HG03196 (cell line): Measurements from ENCODE around the gene C14orf119.

Experiments
- ATAC-seq: cut with Tn5 transposase; IDR thresholded peaks from one replicate; pipeline ENCODE4 v1.9.1; 2021; ENCODE audit not compliant: unreplicated experiment

C14orf119 gene, protein sequence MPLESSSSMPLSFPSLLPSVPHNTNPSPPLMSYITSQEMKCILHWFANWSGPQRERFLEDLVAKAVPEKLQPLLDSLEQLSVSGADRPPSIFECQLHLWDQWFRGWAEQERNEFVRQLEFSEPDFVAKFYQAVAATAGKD

DNA sequence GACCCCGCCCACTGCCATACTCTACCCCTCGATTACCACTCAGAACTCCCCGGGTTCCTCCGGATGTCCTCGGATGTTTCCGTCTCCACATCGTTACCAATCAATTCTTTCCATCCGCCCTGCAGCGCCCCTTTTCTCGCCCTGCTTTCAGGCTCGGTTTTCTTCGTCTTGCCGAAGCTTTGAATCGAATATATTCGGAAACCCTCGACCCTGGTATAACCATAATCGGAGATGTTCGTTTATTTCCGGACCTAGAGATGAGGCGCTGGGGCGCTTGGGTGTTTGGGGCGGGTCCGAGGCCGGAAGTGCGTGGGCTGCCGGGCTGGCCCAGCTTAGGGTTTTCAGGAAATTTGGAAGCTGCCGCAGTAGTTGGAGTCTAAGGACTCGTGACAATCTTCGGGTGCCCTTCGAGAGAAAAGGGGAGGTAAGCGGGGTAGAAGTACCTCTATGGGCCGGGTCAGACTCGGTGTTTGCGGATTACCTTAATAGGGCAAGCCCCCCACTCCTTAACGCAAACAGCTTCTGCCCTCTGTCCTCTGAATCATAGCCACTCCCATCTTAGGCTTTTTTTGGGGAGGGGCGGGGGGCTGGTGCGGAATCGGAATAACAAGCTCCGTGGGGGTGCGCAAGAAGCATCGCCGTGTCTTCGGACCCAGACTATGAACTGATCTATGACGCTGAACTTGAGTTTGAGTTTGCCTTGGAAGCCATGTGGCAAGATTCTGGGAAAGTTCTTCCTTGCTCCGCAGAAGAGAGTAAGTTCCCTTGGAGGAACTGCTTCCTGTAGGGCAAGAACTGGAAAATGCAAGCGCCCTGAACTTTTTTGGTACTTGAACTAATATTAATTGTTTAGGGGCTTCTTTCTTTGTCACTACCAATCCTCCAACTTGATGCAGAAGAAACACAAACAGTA lies at the start of gene C14orf119:
TSS of gene C14orf119 (plus strand) at position 310 of the 913 bp plus-strand sequence. CDS start 2,154 bp downstream, outside the sequence.
- peak; percentile 84 for ATAC-seq

DNA sequence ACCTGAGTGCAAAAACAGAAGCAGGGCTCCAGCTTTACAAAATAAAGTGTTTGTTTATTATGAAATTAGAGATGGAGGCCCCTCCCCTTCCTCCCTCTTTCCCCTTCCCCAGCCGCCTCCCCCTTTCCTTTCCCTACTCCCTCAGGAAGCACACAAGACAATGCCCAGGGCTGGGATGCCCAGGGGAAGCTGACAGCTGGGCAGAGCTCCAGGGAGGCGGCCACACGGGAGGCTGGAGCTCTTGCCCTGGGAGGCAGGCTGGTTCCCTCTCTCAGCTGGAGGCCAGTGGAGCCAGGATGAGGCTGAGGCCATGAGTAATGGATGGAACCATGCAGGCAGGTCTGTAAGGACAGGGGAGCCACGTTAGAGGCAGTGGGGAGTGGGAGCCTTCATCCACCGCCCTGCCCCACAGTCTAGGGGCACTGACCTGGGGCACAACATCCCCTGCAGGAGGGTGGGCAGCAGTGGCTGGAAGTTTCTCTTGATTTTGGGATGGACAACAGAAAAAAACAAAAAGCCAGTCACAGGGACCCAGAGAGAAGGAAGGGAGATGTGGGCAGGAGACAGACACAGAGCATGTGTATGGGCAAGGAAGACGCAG lies 48.2 kb upstream of the C14orf119 start:
- no peak for ATAC-seq

DNA sequence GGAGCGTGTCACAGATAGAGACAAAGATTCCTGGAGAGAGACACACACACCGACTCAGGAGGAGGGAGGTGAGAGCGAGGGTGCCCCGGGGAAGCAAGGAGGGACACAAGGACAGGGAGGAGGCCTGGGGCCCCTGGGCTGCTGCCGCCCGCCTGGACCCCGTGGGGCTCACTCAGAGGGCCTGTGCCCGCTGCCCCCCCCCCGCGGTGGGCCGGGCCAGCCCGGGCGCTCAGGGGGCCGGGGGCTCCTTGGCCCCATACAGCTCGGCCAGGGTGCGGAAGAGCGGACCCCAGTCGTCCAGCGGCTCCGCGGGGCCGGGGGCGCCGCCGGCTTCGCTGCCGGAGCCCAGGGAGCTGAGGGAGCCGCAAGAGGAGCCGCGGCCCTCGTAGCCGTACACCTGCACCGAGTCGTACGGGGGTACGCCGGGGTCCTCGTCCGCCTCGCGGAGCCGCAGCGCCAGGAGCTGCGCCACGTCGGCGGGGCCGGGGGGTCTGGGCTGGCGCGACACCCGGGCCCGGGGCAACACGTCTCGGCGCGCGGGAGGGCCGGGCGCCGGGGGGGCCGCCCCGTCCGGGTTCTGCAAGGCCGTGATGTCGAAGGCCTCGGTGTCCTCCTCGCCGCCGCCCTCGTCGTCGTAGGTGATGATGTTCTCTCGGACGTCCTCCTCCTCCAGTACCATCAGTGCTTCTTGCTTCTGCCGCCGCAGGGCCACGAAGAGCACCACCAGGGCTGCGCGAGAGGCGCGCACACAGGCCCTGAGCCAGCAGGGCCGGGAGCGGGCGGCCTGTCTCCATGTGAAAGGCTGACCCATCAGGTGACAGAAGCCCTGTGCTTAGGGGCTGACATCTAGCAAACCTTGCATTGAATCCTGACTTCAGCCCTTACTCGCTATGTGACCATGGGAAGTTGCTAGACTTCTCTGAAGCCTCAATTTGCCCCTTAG lies 47.3 kb upstream of the C14orf119 start:
- ATAC-seq = no peak

DNA sequence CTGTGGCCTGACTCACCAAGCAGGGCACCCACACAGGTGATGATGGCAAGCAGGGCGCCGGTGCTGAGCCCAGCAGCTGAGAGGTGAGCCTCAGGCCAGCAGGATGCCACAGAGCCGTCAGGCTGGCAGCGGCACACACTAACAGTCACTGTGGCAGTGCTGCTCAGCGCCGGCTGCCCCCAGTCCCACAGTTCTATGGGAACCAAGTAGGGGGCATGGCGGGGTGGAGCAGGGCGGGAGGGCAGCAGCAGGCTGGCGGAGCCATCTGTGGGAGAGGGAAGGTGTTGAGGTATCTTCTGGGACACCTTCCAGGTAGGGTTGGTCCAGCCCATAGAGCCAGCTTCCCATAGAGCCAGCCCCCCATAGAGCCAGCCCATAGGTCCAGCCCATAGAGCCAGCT lies 46.3 kb upstream of the C14orf119 start:
- no peak for ATAC-seq

DNA sequence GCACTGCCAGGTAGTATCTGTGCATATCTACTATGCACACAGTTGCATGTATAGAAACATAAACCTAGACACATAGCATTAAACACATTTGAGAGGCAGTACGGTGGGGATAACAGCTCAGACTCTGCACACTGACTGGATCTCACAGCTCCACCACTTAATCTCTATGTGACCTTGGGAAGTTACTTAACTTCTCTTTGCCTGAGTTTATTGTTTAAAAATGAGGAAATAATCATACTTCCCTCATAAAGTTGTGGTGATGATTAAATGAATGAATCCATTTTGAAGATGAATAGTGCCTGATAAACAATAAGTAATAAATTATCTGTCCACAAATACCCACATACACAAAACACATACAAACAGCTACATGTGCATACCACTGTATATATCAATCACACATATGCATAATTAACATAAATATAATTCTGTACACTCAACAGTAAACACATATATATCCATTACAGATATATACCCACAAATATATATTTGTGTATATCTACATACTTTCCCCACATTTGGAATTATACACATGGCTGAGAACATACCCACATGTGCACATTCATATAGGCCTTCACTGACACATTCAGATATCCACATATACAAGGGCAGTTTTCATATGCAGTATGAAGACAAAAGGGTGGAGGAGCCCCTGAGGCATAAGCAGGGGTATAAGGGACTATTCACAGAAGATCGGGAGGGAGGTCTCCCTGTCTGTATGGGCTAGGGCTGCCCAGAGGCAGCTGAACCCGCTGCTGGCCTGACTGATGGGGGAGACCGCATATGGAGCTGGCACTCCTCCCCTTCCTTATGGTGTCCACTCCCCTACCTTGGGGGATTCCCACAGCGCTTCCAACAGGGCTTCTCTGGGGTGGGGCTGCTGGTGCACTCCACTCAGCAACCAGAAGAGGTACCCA lies 43.9 kb upstream of the C14orf119 start:
- no peak for ATAC-seq

DNA sequence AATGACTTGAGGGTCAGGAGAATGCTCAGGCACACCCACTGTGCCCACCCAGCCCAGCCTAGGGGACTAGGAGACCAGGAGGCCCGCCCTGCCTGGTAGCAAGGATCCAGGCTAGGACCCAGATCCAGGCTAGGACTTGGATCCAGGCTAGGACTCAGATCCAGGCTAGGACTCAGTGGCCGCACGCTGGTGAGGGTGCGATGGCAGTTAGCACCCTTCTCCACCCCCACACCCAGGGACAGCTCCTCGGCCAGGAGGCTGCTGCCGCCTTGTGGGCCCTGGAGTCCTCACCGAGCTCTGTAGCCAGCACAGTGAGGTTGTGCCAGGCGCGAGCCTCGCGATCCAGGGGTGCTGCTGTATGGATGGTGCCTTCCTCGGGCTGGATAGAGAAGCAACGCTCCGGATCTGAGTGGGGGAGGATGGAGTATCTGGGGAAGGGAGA lies 43.1 kb upstream of the C14orf119 start:
- no peak for ATAC-seq

DNA sequence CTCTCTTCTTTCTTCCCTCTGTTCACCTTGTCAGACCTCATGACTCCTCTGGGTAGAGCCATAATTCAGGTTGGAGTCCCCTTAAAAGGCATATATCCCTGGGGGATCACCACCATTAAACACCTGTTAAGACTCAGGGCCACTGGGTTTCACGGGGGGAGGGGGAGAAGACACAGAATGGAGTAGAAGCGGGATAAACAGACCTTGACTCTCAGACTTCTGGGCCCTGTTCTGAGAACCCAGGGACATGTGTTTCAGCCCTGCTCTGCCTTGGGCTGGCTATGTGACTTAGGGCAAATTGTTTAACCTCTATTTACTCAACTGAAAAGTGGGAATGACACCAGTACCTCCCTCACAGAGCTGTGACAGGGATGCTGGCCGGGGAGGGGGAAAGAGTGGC lies 42.6 kb upstream of the C14orf119 start:
- ATAC-seq = no peak

DNA sequence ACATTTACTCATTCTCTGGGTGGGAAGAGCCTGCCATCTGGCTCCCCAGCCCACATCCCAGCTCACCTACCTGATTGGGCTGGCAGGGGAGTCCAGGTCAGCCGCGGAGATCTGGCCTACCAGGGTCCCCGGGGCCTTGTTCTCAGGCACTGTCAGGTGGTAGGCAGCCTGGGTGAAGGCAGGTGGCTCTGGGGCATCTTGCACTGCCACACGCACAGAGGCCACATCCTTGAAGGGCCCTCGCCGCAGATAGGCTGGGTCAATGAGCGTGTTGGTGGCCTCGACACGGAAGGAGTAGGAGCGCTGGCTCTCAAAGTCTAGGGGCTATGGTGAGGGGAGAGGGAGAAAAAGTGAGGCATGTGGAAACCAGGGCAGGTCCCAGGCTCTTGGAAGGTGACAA lies 41.9 kb upstream of the C14orf119 start:
- no peak for ATAC-seq

DNA sequence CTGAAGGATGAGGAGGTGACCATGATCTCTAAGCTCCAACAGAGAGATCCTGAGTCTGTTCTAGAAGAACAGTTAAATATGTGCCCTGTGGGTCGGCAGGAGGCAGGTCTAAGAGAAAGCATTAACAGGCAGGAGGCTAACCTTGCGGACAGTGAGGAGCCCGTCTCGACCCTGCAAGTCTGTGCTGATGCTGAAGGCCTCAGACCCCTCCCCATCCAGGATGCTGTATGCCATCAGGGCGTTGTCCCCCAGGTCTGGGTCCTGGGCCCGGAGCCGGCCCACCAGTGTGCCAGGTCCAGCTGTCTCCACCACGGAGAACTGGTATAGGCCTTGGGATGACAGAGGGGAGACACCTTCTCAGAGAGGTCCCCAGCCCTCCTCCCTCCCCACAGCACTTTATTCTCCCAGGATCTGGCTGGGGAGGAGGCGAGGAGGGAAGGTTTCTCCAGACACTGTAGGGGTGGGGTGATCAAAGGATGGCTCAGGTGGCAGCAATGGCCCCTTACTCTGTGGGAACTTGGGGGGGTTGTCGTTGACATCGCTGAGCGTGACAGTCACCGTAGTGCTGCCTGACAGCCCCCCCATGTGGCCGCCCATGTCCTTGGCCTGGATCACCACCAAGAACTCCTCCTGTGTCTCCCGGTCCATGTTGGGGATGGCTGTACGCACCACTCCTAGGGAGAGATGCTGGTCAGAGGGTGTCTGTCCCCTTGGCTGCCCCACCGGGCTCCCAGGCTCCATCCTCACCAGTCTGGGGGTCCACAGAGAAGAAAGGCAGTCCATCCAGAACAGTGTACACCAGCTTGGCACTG lies 41.1 kb upstream of the C14orf119 start:
- no peak for ATAC-seq

DNA sequence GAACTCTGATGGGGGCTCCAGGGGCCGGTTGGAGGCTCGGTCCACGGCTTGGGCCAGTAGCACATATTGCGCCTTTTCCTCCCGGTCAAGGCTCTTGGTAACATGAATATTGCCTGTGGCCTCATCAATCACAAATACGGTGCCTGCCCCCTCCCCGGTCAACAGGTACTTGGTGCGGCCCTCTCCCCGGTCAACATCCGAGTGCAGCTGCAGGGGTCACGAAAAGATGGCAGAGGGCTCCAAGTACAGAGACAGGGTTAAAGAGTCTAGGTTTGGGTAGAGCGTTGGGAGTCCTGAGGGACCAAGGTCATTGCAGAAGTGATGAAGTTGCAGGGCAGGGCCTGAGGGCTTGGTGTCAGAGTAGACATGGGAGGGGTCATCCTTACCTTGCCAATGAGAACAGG lies 40.2 kb upstream of the C14orf119 start:
- ATAC-seq = no peak

DNA sequence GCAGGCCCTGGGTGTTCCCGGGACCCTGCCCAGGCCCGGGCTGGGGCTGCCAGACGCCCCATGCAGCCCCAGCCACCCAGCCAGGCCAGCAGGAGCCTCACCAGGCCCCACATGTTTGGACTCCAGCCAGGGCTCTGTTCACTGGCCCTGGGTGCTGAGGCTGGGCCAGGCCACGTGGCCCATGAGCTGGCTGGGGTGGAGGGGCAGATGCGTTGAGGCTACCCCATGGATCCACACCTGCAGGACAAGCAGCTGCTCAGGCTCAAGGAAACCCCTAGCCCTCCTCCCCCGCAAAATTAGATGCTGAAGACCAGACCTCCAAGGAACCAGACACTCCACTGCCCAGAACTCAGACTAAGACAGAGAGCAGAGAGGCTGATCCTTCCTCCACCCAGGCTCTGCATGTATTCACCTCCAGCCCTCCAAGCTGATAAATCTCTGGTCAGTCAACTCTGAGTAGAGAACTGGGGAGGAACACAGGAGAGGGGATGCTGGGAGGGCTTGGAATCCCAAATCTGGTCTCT lies 39.6 kb upstream of the C14orf119 start:
- no peak for ATAC-seq

DNA sequence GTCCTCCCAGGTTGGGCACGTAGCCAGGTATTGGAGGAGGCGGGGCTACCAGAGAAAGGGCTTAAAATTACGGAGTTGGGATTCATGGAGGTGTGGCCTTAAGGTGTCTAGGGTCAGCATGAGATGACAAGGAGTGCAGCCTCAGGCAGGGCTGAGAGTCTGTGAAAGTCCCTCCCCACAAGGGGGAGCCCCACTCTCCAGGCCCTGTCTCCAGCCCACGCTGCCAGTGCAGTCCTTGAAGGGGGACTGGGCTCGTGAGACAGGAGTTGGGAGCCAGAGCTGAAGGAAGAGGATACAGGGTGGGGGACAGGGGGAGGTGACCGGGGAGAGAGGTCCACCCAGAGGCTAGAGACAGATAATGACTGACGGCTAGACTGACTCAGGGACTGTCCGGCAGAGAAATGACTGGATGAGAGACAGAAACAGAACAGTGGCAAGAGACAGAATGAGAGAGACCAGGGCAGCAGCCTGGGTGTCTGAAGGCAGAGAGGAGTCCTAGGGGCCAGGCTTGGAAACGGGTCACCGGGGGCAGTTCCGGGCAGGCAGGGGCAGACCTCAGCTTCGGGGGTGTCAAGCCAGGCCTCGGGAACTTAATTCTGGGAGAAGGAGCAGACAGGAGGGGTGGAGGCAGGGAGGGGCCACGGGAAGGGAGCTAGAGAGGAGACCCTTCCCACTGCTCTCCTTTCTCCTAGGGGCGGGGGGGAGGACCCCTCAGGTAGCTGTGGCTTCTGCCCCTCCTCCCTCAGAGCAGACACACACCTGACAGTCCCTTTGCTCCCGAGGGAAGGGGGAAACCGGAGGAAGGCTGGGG lies 39.0 kb upstream of the C14orf119 start:
- ATAC-seq = peak; percentile 44

DNA sequence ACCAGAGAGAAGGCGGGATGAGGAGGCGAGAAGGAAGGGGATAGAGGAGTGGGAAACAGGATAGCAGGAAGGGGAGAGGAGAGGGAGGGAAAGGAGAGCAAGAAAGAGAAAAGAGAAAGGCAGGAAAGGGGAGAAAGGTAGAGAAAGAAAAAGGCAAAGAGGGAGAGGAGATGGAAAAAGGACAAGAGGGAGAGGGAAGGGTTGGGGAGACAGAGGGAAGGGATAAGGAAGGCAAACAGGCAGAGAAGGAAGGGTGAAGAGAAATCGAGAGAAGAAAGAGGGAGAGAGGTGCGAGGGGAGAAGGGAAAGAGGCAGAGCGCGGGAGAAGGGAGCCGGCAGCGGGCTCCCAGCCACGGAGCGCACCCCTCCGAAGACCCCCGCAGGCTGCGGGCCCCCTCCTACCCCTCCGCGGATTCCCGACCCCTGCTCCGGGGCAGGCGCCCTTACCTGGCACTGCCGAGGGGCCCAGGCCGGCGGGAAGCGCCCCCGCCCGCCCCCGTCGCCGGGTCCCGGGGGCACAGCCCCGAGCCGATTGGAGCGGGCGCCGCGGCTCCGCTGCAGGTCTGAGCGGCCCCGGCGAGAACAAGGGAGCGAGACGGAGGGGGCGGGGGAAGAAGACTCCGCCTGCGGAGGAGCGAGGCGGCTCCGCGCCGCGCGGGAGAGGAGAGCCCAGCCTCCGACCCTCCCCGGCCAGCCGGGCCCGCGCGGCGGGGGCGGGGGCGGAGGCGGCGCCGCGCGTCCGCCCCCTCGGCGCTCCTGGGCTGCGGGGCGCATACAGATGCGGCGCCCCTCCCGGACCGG lies 38.1 kb upstream of the C14orf119 start, which contains the start of gene CDH24:
TSS of gene CDH24 (minus strand) at position 565 of the 801 bp plus-strand sequence. CDS start 1,787 bp downstream, outside the sequence.
- no peak for ATAC-seq

DNA sequence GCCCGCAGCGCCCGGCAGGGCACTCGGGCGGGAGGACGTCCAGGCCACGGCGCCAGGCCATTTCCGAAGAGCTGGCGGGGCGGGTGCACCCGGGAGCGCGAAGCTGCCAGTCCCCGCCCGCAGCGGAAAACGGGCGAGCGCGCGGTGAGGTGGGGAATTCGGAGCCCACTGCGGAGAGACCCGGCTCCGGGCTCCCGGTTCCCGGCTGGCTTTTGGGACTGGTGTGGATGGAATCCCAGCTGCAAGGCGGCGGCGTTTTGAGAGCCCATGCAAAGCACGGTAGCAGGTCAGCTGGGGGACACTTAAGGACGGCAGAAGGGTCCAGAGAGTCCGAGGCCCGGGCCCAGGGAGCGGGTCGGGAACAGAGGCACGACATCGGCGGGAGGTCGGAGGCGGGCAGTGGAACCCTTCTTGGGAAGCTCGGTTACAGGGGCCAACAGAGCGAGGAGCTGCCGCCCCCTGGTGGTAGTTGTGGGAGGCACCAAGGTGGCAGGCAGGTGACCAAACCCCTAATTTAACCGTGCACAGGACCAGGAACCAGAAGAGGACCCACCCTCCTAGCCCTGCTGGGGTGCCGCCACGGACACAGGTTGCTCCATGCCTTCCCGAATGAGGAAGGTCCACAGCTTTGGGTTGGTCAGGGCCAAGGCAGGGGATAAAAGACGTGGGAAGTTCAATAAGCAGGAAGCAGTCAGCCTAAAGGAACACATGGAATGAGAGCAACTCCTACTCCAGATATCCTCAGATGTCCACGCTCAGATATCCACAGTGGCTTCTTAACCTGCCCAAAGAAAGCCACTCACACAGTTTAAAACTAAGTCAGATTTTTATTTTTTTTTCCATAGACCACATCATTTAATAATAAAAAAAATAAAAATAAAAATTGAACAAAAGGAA lies 37.3 kb upstream of the C14orf119 start:
- peak; percentile 64 for ATAC-seq

DNA sequence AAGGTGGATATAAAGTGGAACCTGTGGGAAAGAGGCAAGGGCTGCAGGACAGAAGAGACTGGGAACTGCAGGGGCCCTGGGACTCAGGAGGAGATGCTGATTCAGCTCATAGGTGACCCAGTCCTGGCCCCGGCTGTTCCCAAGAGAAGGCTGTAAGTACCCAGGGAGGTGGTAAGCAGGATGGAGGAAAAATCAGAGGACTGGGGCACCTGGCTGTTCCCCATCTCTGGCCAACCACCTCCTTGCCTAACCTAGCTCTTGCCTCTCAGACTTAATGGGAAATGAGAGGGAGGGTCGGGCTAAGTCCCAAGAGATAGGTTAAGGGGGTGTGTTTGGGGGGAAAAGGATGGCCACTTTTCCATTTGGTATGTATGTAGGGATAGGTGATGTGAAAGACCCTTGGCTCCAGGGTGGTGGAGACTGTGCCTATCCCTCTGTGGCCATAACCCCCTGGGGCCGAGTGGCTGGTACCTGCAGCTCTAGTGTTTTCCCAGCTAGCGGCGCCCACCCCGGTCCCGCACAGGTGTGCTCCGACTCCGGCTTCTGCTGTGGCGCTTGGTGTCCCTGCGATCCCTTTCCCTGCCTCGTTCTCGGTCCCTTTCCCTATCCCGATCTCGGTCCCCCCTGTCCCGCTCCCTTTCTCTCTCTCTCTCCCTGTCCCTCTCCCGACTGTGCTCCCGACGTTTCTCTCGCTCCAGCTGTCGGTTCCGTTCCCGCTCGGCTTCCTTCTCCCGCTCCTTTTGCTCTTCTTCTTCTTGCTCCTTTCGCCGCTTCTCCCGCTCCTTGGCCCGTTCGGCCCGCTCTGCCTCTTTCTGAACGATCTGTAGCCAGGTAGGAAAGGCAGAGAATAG lies 36.4 kb upstream of the C14orf119 start:
- no peak for ATAC-seq
